ENCODE results near the gene ZNF580. TPM values are rescaled to one million over a fixed set of nuclear protein-coding genes. Genes with fewer than 3 reads are reported as not detected.

The ZNF580 gene
- polyA plus RNA-seq, 3 donors: 9.7 to 46.5 (median 10.7) TPM

GRCh38 chr19:55650602-55651230 is 9.9 kb downstream of the ZNF580 start:
- H3K9me3 Mint-ChIP-seq: peaks cover 0 to 2% (median 0%) of the 10 kb centered on the region in 7 donors
- WGBS (ENCODE audit: insufficient coverage): 99% methylated on average over 14 of the region's 17 CpGs
- DNase-seq: no peak
- intact Hi-C loops (cut with micrococcal nuclease): loop anchor here in 1 of 2 donors (10.0 kb wide), 1 partner anchor 1456 kb away; the partner anchor contains the start of gene TSEN34
- peaks cover 5% of the 10 kb centered on the region for H4K20me1 ChIP-seq (ENCODE audit: insufficient read depth, low read length)
- H3K4me3 Mint-ChIP-seq: no peak overlapping the region
- no peaks in the 10 kb centered on the region for H3K27me3 ChIP-seq (ENCODE audit: control insufficient read depth in 2 of 2, insufficient read depth in 2 of 2, low read length in 2 of 2)
- no peak for TF ChIP-seq CTCF (IDR thresholded peaks at IDR 0.05)
- H3K27ac Mint-ChIP-seq: no peak overlapping the region
- no peak overlapping the region for H3K9ac ChIP-seq (ENCODE audit: insufficient read depth, low read length, poor library complexity, severe bottlenecking)
- no peaks in the 10 kb centered on the region for H3K9me3 ChIP-seq (replicated peaks in 1 of 2; ENCODE audit: control insufficient read depth in 1 of 2, insufficient read depth in 1 of 2, low read length in 2 of 2)
- peaks cover under 1 to 19% of the 10 kb centered on the region in 2 donors for H3K36me3 Mint-ChIP-seq
- H3K27ac ChIP-seq (ENCODE audit: low read depth in 1 of 2, low read length in 2 of 2): no peak overlapping the region
- H3K36me3 ChIP-seq (replicated peaks in 1 of 2; ENCODE audit: control insufficient read depth in 1 of 2, insufficient read depth in 2 of 2, low read length in 2 of 2): peaks cover 0 to under 1% of the 10 kb centered on the region in 2 donors
- no peak overlapping the region for H3K4me2 ChIP-seq (replicated peaks; ENCODE audit: extremely low read depth, low read length, poor library complexity, severe bottlenecking)
- H3K4me3 ChIP-seq (replicated peaks in 1 of 3; ENCODE audit: low read depth in 2 of 3, low read length in 3 of 3): no peak overlapping the region
- H2AFZ ChIP-seq (ENCODE audit: insufficient read depth, low read depth, low read length, poor library complexity, severe bottlenecking): no peak overlapping the region
- H3K79me2 ChIP-seq (ENCODE audit: insufficient read depth, low read length): peaks cover 8% of the 10 kb centered on the region
- H3K4me1 ChIP-seq (ENCODE audit: control insufficient read depth in 1 of 2, insufficient read depth in 2 of 2, low read length in 2 of 2): peaks cover 31 to 37% of the 10 kb centered on the region in 2 donors
- peaks cover 26% of the 10 kb centered on the region for H3K4me1 Mint-ChIP-seq
- H3K27me3 Mint-ChIP-seq (ENCODE audit: low read depth in 3 of 3): peaks cover 8 to 11% (median 9%) of the 10 kb centered on the region in 3 donors

GRCh38 chr19:55651236-55651635 is 10.4 kb downstream of the ZNF580 start:
- Histone ChIP-seq H2AFZ (ENCODE audit: insufficient read depth, low read depth, low read length, poor library complexity, severe bottlenecking) (no peak overlapping the region), H3K27me3 (ENCODE audit: control insufficient read depth in 2 of 2, insufficient read depth in 2 of 2, low read length in 2 of 2) (no peaks in the 10 kb centered on the region), H4K20me1 (ENCODE audit: insufficient read depth, low read length) (peaks cover 10% of the 10 kb centered on the region), H3K36me3 (replicated peaks in 1 of 2; ENCODE audit: control insufficient read depth in 1 of 2, insufficient read depth in 2 of 2, low read length in 2 of 2) (no peaks in the 10 kb centered on the region), H3K9ac (ENCODE audit: insufficient read depth, low read length, poor library complexity, severe bottlenecking) (no peak overlapping the region), H3K4me3 (replicated peaks in 1 of 3; ENCODE audit: low read depth in 2 of 3, low read length in 3 of 3) (no peak overlapping the region), H3K4me1 (ENCODE audit: control insufficient read depth in 1 of 2, insufficient read depth in 2 of 2, low read length in 2 of 2) (peaks cover 36 to 42% of the 10 kb centered on the region in 2 donors), H3K4me2 (replicated peaks; ENCODE audit: extremely low read depth, low read length, poor library complexity, severe bottlenecking) (no peak overlapping the region), H3K79me2 (ENCODE audit: insufficient read depth, low read length) (peaks cover 13% of the 10 kb centered on the region), H3K27ac (ENCODE audit: low read depth in 1 of 2, low read length in 2 of 2) (no peak overlapping the region), H3K9me3 (replicated peaks in 1 of 2; ENCODE audit: control insufficient read depth in 1 of 2, insufficient read depth in 1 of 2, low read length in 2 of 2) (no peaks in the 10 kb centered on the region)
- Mint-ChIP-seq H3K36me3 (peaks cover 0 to 18% of the 10 kb centered on the region in 2 donors), H3K27me3 (ENCODE audit: low read depth in 3 of 3) (peaks cover 7 to 11% (median 8%) of the 10 kb centered on the region in 3 donors), H3K9me3 (peaks cover 0 to 2% (median 0%) of the 10 kb centered on the region in 7 donors), H3K4me3 (no peak overlapping the region), H3K27ac (no peak overlapping the region), H3K4me1 (peaks cover 32% of the 10 kb centered on the region)
- intact Hi-C loops (cut with micrococcal nuclease): loop anchor here in 1 of 2 donors (10.0 kb wide), 1 partner anchor 1456 kb away; the partner anchor contains the start of gene TSEN34
- no peak for DNase-seq
- WGBS (ENCODE audit: insufficient coverage): 88% methylated on average over 5 of the region's 18 CpGs
- no peak for TF ChIP-seq CTCF (IDR thresholded peaks at IDR 0.05)

All from CD14-positive monocyte (primary cell).